Right lobe of liver (tissue), 6 donors: ENCODE results near the gene MRPL28. TPM values are rescaled to one million over a fixed set of nuclear protein-coding genes. Genes with fewer than 3 reads are reported as not detected.
A peak's percentile ranks its signal among the peaks of the same experiment; 100 is the strongest.
"Not testable (repeated sequence)": the region's sequence is repeated elsewhere in the genome, so short reads cannot be mapped to it uniquely, and the experiment has no call there.

Source experiments
- ATAC-seq, 4 donors: fragments of 200-7000 bp; cut with Tn5 transposase; one replicate each; pipeline ENCODE4 v1.9.1; 2020; ENCODE audit warnings: mild to moderate bottlenecking in 4 of 4, moderate library complexity in 4 of 4
- DNase-seq, 3 donors: peaks; one replicate each; pipeline ENCODE4 v3.0.0-alpha.2; 2020
- H3K27ac ChIP-seq, 3 donors: fragments of 200-600 bp; one replicate each; pipeline ENCODE4 v1.8.0; 2022
- H3K27me3 ChIP-seq, 2 donors: fragments of 200-600 bp; one replicate each; pipeline ENCODE4 v1.8.0; 2022
- H3K36me3 ChIP-seq, 4 donors: fragments of 200-600 bp; sonication (generic) in 1 of 4; one replicate each; pipeline versions ENCODE4 v1.5.1 to v1.8.0; 2017 to 2022; ENCODE audit warnings: control low read depth in 1 of 4
- H3K4me1 ChIP-seq, 4 donors: fragments of 200-600 bp; sonication (generic) in 1 of 4; one replicate each; pipeline versions ENCODE4 v1.5.1 to v1.8.0; 2017 to 2022; ENCODE audit warnings: control low read depth in 1 of 4
- H3K4me3 ChIP-seq, 3 donors: fragments of 200-600 bp; one replicate each; pipeline ENCODE4 v1.8.0; 2022
- H3K9me3 ChIP-seq, 4 donors: fragments of 200-600 bp; sonication (generic) in 1 of 4; one replicate each; pipeline versions ENCODE4 v1.5.1 to v1.8.0; 2017 to 2022; ENCODE audit warnings: control low read depth in 1 of 4
- POLR2A ChIP-seq: fragments of 450-650 bp; IDR thresholded peaks from one replicate; pipeline ENCODE4 v1.6.1; 2017; ENCODE audit warnings: antibody characterized with exemption, mild to moderate bottlenecking
- WGBS: methylation state at CpG from one replicate; pipeline ENCODE4 v1.1.6; 2018; ENCODE audit warnings: low coverage, low lambda C conversion rate; ENCODE audit not compliant: insufficient coverage; ENCODE audit errors: missing lambda C conversion rate; 5-methylcytosine and 5-hydroxymethylcytosine counted together
- intact Hi-C, 2 donors: fragments of 100-400 bp; cut with DNase I; formaldehyde crosslinking; loops; one replicate each; pipeline versions ENCODE4 v1.11.2 to v1.14.1; 2022
- total RNA-seq, 6 experiments: library from RNA; depleted of rRNA in 2 of 6; stranded (reverse); fragments of >200 nt in 2 of 6; fragmentation: NEBNext Ultra II Directional in 3 of 6; extraction: Animal tissue kit (Norgen Biotek cat#: 25700) in 3 of 6; gene quantifications; one replicate each; pipeline versions ENCODE4 v1.1.0 to v1.2.4, GENCODE V29; 2016 to 2023
- TF ChIP-seq, protein P1 (sequence below), 4 donors: fragments of 200-600 bp in 3 of 4; fragments of 450-650 bp in 1 of 4; IDR thresholded peaks; one replicate each; pipeline versions ENCODE4 v1.5.1 to v1.8.0; 2016 to 2022; ENCODE audit warnings: antibody characterized with exemption in 4 of 4, mild to moderate bottlenecking in 2 of 4
- donor health status: DM: no; HTN: yes; CAD: no.
- donor health status: DM: no; HTN: no; CAD: no.
- donor health status: DM: no; HTN: no; CAD: no.
- donor health status: DM: no; HTN: yes; CAD: no.
- donor health status: DM: no; HTN: yes; CAD: no.

The MRPL28 gene
- total RNA-seq, 6 experiments from 2014 or later: 29.9 to 64.7 (median 32.6) TPM

DNA sequence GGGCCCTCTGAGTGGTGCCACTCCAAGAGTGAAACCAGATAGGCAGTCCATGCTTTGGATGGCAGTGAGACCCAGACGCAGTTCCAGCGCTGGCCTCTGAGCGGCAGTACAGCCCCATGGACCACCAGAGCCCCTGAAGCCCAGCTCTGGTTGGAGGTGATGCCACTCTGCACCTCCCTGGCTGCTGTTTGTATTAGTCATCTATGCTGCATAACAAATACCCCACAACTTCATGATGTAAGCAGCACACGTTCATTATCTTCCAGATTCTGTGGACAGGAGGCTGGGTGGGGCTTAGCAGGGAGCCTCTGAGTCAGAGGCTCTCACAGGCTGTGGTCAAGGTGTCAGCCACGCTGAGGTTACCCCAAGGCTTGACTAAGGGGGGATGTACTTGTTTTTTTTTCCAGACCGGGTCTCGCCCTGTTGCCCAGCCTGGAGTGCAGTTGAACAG is 21.6 kb upstream of the MRPL28 start:
- TF ChIP-seq, protein P1, sequence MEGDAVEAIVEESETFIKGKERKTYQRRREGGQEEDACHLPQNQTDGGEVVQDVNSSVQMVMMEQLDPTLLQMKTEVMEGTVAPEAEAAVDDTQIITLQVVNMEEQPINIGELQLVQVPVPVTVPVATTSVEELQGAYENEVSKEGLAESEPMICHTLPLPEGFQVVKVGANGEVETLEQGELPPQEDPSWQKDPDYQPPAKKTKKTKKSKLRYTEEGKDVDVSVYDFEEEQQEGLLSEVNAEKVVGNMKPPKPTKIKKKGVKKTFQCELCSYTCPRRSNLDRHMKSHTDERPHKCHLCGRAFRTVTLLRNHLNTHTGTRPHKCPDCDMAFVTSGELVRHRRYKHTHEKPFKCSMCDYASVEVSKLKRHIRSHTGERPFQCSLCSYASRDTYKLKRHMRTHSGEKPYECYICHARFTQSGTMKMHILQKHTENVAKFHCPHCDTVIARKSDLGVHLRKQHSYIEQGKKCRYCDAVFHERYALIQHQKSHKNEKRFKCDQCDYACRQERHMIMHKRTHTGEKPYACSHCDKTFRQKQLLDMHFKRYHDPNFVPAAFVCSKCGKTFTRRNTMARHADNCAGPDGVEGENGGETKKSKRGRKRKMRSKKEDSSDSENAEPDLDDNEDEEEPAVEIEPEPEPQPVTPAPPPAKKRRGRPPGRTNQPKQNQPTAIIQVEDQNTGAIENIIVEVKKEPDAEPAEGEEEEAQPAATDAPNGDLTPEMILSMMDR (IDR thresholded peaks at IDR 0.05): peak; percentile 56 to 82 (median 70)
- no peak for TF ChIP-seq POLR2A
- H3K27ac ChIP-seq: no peak overlapping the region
- ATAC-seq (peak; percentile 87 to 92 (median 90)), DNase-seq (peak in 1 of 3 donors; percentile 64)
- H3K9me3 ChIP-seq: no peaks in the 10 kb centered on the region
- H3K27me3 ChIP-seq: no peaks in the 10 kb centered on the region
- intact Hi-C loops: loop anchor here in 1 of 2 donors (10.0 kb wide), 1 partner anchor 103 kb away; no protein-coding TSS in a partner anchor
- no peaks in the 10 kb centered on the region for H3K4me1 ChIP-seq
- H3K4me3 ChIP-seq: no peak overlapping the region
- no peaks in the 10 kb centered on the region for H3K36me3 ChIP-seq
- WGBS: no CpG with 5 or more reads among the region's 7 CpGs

GRCh38 chr16:389352-389751 is 19.0 kb upstream of the MRPL28 start:
- TF ChIP-seq POLR2A: no peak
- no peak for DNase-seq
- Histone ChIP-seq H3K4me3 (no peak overlapping the region), H3K4me1 (no peaks in the 10 kb centered on the region), H3K27ac (no peak overlapping the region), H3K9me3 (no peaks in the 10 kb centered on the region), H3K36me3 (no peaks in the 10 kb centered on the region), H3K27me3 (no peaks in the 10 kb centered on the region)
- ATAC-seq: no peak
- 72% methylated on average over 6 of the region's 10 CpGs for WGBS
- intact Hi-C loops: loop anchor here in 1 of 2 donors (10.0 kb wide), 1 partner anchor 105 kb away; no protein-coding TSS in a partner anchor

- H3K27ac ChIP-seq, H3K4me3 ChIP-seq, ATAC-seq, DNase-seq, H3K4me1 ChIP-seq, H3K27me3 ChIP-seq, H3K36me3 ChIP-seq, H3K9me3 ChIP-seq: not testable (repeated sequence)
- 55% methylated on average over 14 of the region's 20 CpGs for WGBS
- intact Hi-C loops: loop anchor here in 1 of 2 donors (10.0 kb wide), 1 partner anchor 107 kb away; no protein-coding TSS in a partner anchor
Observed at GRCh38 chr16:387761-388666, 17.7 kb upstream of the MRPL28 start.

DNA sequence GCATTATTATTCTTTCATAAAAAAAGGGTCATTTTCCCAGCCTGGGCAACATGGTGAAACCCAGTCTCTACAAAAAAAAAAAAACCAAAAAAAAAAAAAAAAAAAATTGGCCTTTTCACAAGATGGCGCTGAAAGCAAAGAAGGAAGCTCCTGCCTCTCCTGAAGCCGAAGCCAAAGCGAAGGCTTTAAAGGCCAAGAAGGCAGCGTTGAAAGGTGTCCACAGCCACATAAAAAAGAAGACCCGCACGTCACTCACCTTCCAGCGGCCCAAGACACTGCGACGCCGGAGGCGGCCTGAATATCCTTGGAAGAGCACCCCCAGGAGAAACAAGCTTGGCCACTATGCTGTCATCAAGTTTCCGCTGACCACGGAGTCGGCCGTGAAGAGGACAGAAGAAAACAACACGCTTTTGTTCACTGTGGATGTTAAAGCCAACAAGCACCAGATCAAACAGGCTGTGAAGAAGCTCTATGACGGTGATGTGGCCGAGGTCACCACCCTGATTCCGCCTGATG is 16.4 kb upstream of the MRPL28 start:
- ATAC-seq (no peak), DNase-seq (no peak)
- Histone ChIP-seq H3K9me3 (no peaks in the 10 kb centered on the region), H3K4me1 (peaks cover 0 to 5% (median 0%) of the 10 kb centered on the region in 4 donors), H3K36me3 (no peaks in the 10 kb centered on the region), H3K4me3 (no peak overlapping the region), H3K27me3 (no peaks in the 10 kb centered on the region), H3K27ac (no peak overlapping the region)
- TF ChIP-seq, protein P1 (IDR thresholded peaks at IDR 0.05): peak in 1 of 4 donors; percentile 5
- TF ChIP-seq POLR2A: no peak
- intact Hi-C loops: loop anchor here in 1 of 2 donors (10.0 kb wide), 1 partner anchor 108 kb away; no protein-coding TSS in a partner anchor
- 77% methylated on average over 10 of the region's 19 CpGs for WGBS

DNA sequence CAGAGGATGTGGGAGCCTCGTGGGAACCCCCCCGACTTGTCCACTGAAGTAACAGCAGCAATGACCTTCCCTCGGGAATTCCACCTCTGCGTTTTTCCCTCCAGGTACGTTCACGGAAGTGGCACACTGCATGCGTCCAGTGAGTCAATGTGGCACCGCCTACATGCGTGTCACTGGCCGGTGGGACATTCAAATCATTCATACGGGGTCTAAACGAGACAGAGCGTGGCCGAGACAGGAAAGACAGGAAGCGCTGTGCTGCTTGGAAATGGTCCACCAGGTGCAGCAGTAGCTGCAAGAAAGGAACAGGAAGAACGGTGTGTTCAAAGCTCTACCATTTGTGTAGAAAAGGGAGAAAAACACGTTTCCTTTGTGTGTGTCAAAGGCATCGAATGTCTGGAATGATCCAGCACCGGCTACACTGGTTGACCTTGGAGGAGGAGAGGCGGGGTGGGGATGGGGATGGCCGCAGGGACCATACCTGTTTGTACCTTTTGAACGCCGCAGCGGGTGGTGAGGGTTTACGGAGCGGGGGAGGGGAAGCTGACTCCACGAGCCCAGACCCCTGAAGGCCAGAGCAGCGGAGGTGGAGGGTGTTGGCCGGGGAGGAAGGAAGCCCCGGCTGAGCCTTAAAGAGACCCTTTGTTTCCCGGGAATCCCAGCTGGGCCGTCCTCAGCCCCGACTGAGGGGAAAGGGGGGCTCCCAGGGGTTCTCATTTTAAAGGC is 13.2 kb upstream of the MRPL28 start:
- TF ChIP-seq POLR2A: no peak
- TF ChIP-seq, protein P1 (IDR thresholded peaks at IDR 0.05): no peak
- WGBS: 61% methylated on average over 7 of the region's 33 CpGs
- DNase-seq (peak in 2 of 3 donors; percentile 51 to 56), ATAC-seq (no peak)
- intact Hi-C loops: loop anchor here in 1 of 2 donors (10.0 kb wide), 1 partner anchor 111 kb away; no protein-coding TSS in a partner anchor
- H3K4me1 ChIP-seq: peaks cover 0 to 5% (median 0%) of the 10 kb centered on the region in 4 donors
- no peaks in the 10 kb centered on the region for H3K9me3 ChIP-seq
- no peaks in the 10 kb centered on the region for H3K27me3 ChIP-seq
- H3K27ac ChIP-seq: peak overlapping the region in 2 of 3 donors; percentile 13 to 43
- no peaks in the 10 kb centered on the region for H3K36me3 ChIP-seq
- peak overlapping the region in 1 of 3 donors; percentile 94 for H3K4me3 ChIP-seq
